Neural progenitor cell (in vitro differentiated cells): ENCODE results near the gene NAPB.

Source experiments
- CTCF ChIP-seq: fragments of 200-600 bp; sonication (generic); IDR thresholded peaks from 2 replicates; pipeline ENCODE4 v1.5.1; 2017; ENCODE audit warnings: antibody characterized with exemption, mild to moderate bottlenecking
- EZH2phosphoT487 ChIP-seq: fragments of 200-600 bp; sonication (generic); IDR thresholded peaks from 2 replicates; pipeline ENCODE4 v1.6.1; 2017; ENCODE audit warnings: antibody characterized with exemption

- TF ChIP-seq CTCF (no peak), EZH2phosphoT487 (no peak)
These were observed 20.2 kb downstream of the NAPB start for GRCh38 chr20:23401051-23401450.
